ENCODE data around the gene NDRG3. TPM values are rescaled to one million over a fixed set of nuclear protein-coding genes. Genes with fewer than 3 reads are reported as not detected.
A peak's percentile ranks its signal among the peaks of the same experiment; 100 is the strongest.

NDRG3 gene
- total RNA-seq, result 11.3 and 19.2 TPM in 2 replicates

- peak; percentile 93 to 95 for DNase-seq (ENCODE audit: low read depth in 2 of 2)
These were observed at the start of gene NDRG3 for GRCh38 chr20:36745927-36746659. Gene NDRG3 (minus strand): TSS chr20:36746090. CDS start chr20:36721735, 24,355 bp downstream.

GRCh38 chr20:36794116-36794474 lies 48.2 kb upstream of the NDRG3 start:
- DNase-seq (ENCODE audit: low read depth in 2 of 2), result no peak

GRCh38 chr20:36793294-36794115 lies 47.6 kb upstream of the NDRG3 start:
- no peak for DNase-seq (ENCODE audit: low read depth in 2 of 2)

GRCh38 chr20:36792422-36792821 lies 46.5 kb upstream of the NDRG3 start:
- DNase-seq (ENCODE audit: low read depth in 2 of 2), result peak; percentile 70 to 75

GRCh38 chr20:36791862-36792261 lies 46.0 kb upstream of the NDRG3 start:
- no peak for DNase-seq (ENCODE audit: low read depth in 2 of 2)

- no peak for DNase-seq (ENCODE audit: low read depth in 2 of 2)
These were observed 40.8 kb upstream of the NDRG3 start for GRCh38 chr20:36786663-36787062.

GRCh38 chr20:36786246-36786645 lies 40.4 kb upstream of the NDRG3 start:
- DNase-seq (ENCODE audit: low read depth in 2 of 2), result no peak

- DNase-seq (ENCODE audit: low read depth in 2 of 2), result no peak
These were observed 39.4 kb upstream of the NDRG3 start for GRCh38 chr20:36785308-36785707.

- DNase-seq (ENCODE audit: low read depth in 2 of 2), result no peak
These were observed 39.0 kb upstream of the NDRG3 start for GRCh38 chr20:36784900-36785299.

GRCh38 chr20:36784116-36784515 lies 38.2 kb upstream of the NDRG3 start:
- DNase-seq (ENCODE audit: low read depth in 2 of 2), result no peak

GRCh38 chr20:36779656-36780025 lies 33.8 kb upstream of the NDRG3 start:
- peak in 1 of 2 donors; percentile 38 for DNase-seq (ENCODE audit: low read depth in 2 of 2)

- DNase-seq (ENCODE audit: low read depth in 2 of 2), result no peak
These were observed 33.2 kb upstream of the NDRG3 start for GRCh38 chr20:36778831-36779655.

GRCh38 chr20:36777576-36777975 lies 31.7 kb upstream of the NDRG3 start:
- DNase-seq (ENCODE audit: low read depth in 2 of 2), result no peak

- DNase-seq (ENCODE audit: low read depth in 2 of 2), result no peak
These were observed 31.3 kb upstream of the NDRG3 start for GRCh38 chr20:36777167-36777566.

GRCh38 chr20:36775826-36776225 lies 29.9 kb upstream of the NDRG3 start:
- no peak for DNase-seq (ENCODE audit: low read depth in 2 of 2)

GRCh38 chr20:36775196-36775595 lies 29.3 kb upstream of the NDRG3 start:
- DNase-seq (ENCODE audit: low read depth in 2 of 2), result no peak

GRCh38 chr20:36773597-36774390 lies 27.9 kb upstream of the NDRG3 start, which contains the start of gene DSN1:
Gene DSN1 (minus strand): TSS chr20:36773763. CDS start chr20:36771458, 2,305 bp downstream.
- peak; percentile 98 to 99 for DNase-seq (ENCODE audit: low read depth in 2 of 2)

- peak in 1 of 2 donors; percentile 31 for DNase-seq (ENCODE audit: low read depth in 2 of 2)
These were observed 27.3 kb upstream of the NDRG3 start for GRCh38 chr20:36773107-36773596.

- no peak for DNase-seq (ENCODE audit: low read depth in 2 of 2)
These were observed 24.8 kb upstream of the NDRG3 start for GRCh38 chr20:36770680-36771079.

- DNase-seq (ENCODE audit: low read depth in 2 of 2), result peak; percentile 75 to 84
These were observed 23.0 kb upstream of the NDRG3 start for GRCh38 chr20:36768768-36769430.
